HG03565 (cell line): ENCODE measurements around the gene NOP16.

Experiments used
- ATAC-seq: cut with Tn5 transposase; IDR thresholded peaks from one replicate; pipeline ENCODE4 v1.9.1; 2021; ENCODE audit warnings: mild to moderate bottlenecking, moderate library complexity; ENCODE audit not compliant: unreplicated experiment

Gene NOP16, protein sequence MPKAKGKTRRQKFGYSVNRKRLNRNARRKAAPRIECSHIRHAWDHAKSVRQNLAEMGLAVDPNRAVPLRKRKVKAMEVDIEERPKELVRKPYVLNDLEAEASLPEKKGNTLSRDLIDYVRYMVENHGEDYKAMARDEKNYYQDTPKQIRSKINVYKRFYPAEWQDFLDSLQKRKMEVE

DNA sequence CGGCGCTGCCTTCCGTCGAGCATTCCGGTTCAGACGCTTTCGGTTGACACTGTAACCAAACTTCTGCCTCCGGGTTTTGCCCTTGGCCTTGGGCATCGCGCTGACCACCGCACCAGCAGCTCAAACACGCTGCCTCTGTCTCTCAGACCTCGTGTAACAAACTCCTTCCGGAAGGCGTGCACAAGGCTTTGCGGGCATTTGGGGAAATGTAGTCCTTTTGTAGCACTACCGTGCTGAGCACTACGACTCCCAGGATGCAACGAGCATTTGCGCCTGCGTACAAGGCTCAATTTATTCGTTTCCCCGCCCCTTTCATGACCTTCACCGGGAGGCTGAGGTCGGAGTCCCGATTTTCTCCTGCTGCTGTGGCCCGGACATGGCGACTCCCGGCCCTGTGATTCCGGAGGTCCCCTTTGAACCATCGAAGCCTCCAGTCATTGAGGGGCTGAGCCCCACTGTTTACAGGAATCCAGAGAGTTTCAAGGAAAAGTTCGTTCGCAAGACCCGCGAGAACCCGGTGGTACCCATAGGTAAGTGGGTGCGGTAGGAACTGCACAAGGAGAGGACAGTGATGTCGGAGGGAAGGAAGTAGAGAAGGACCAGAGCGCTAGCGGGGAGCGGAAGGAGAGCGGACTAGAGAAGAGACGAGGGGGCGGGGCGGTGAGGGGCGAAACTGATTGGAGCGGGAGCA lies at the start of gene NOP16, which contains the start of gene HIGD2A:
Gene NOP16 (minus strand): TSS at position 155 of the 691 bp plus-strand sequence. CDS start 59 bp downstream, at position 96.
Gene HIGD2A (plus strand): TSS at position 308 of the 691 bp plus-strand sequence. CDS start 69 bp downstream, at position 377.
- ATAC-seq: peak; percentile 78

DNA sequence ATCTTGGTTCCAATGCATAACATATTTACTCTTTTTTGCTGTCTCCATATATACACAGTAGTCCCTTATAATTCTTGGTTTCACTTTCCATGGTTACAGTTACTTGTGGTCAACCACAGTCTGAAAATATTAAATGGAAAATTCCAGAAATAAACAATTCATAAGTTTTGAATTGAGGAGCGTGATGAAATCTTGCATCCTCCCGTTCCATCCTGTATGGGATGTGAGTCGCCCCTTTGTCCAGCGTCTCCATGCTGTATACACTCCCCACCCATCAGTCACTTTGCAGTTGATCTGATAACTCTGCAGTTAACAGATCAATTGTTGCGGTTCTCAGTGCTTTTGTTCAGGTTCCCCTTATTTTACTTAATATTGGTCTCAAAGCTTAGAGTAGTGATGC lies 48.3 kb upstream of the NOP16 start:
- no peak for ATAC-seq

DNA sequence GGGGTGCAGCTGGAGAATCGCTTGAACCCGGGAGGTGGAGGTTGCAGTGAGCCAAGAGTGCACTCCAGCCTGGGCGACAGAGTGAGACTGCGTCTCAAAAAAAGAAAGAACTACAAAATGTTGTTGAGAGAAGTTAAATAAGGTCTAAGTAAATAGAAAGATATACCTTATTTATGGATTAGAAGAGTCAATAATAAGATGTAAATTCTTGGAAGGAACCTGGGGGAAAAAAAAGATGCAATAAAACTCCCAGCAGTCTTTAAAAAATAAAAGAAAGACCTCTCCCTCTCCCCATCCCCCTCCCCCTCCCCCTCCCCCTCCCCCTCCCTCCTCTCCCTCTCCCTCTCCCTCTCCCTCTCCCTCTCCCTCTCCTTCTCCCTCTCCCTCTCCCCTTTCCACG lies 44.3 kb upstream of the NOP16 start:
- no peak for ATAC-seq

- ATAC-seq: no peak
Observed at GRCh38 chr5:176429972-176430371, 41.6 kb upstream of the NOP16 start.

- no peak for ATAC-seq
Observed at GRCh38 chr5:176427971-176428370, 39.6 kb upstream of the NOP16 start.

- ATAC-seq: no peak
Observed at GRCh38 chr5:176426876-176427275, 38.5 kb upstream of the NOP16 start.

- ATAC-seq: no peak
Observed at GRCh38 chr5:176425791-176426190, 37.4 kb upstream of the NOP16 start.

DNA sequence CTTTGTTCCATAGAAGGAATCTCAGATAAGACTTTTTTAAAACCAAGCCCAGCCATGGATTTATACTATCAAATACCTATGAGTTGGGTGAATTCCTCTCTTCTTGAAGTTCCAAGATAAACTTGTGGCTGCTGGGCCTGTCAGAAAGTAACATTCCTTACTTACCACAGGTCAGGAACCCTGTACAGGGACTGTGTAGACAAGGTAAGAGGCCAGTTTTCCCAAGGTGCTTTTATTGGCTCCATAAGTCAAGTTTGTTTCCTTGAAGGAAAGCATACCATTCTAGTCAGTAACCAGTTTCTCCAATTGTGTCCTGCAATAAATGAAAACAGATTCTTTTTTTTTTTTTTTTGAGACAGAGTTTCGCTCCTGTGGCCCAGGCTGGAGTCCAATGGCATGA lies 36.7 kb upstream of the NOP16 start:
- ATAC-seq: no peak

DNA sequence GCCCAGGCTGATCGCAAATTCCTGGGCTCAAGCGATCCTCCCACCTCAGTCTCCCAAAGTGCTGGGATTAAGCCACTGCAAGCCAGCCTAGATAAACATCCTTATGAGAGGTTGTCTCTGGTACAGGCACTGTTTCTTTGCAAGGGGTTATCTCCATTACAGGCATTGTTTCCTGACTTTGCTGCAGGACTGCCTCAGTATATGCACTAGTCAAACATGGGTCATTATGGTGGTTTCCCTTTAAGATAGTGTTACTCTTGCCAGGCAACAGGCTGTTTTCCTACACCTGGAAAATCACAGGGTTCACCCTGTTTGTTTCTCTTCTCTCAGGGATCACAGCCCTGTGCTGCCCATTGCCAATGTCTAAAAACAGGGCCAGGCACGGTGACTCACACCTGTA lies 35.8 kb upstream of the NOP16 start:
- ATAC-seq: no peak

- no peak for ATAC-seq
Observed at GRCh38 chr5:176420972-176421544, 32.7 kb upstream of the NOP16 start.

- ATAC-seq: no peak
Observed at GRCh38 chr5:176420086-176420485, 31.7 kb upstream of the NOP16 start.

- no peak for ATAC-seq
Observed at GRCh38 chr5:176418251-176418650, 29.9 kb upstream of the NOP16 start.

DNA sequence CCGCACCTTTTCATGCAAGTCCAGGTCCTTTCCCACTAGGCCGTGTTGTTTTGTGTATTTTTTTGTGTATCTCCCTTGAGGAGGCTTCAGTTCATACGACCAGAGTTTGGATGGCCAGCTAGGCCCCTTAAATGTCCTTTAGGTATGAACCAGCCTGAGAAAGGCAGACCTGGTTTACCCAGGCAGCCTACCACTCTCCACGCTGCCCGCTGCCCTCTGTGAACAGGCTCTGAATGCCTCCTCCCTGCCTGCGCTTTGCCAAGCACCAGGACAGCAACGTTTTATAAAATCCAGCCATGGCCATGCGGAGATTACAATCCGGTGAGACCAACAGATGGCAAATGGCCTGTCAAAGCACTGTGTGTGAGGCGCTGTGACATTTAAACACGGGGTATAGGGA lies 28.6 kb upstream of the NOP16 start:
- no peak for ATAC-seq

DNA sequence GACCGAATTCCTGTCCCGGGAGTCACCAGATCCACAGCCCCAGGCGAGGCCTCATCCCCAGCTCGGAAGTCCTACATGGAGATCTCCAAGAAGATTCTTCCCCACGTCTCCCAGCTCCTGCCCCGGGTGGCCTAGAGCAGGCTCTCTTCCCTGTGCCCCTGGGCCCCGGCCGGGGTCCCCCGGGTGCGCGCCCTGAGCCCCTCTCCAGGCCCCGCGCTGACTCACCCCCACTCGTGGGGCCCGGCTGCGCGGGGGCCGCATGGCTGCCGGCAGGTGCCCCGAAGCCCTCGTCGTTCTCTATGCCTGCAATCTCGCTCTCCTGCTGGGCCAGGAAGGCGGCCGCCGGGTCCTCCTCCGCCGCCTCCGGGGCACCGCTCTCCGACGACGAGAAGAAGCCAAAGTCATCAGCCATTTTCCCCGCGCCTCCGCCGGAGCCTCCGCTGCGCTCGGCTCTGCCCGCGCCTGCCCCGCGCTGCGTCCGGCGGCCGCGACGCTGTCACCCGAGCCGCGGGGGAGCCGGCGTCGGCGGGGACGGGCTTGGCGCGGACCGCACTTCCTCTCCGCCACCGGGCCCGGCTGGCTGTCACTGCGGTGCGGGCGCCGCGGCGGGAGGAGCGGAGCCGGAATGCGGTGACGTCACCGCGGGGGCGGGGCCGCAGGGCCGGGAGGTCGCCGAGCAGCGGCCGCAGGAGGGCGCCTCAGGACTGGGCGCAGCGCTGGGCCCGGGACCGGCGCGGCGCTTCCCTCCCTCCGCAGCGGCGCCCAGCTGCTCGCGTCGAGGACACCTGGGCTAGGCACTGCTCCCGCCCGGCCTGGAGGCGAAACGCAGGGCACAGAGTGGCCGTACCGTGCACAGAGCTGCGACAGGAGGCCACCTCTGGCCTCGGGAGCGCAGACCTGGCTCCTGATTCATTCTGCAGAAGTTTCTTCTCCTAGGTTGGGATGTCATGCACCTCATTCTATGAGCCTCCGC lies 27.8 kb upstream of the NOP16 start, which contains the start of gene CLTB:
Gene CLTB (minus strand): TSS at position 588 of the 973 bp plus-strand sequence. CDS start 176 bp downstream, at position 412.
- ATAC-seq: peak; percentile 81

DNA sequence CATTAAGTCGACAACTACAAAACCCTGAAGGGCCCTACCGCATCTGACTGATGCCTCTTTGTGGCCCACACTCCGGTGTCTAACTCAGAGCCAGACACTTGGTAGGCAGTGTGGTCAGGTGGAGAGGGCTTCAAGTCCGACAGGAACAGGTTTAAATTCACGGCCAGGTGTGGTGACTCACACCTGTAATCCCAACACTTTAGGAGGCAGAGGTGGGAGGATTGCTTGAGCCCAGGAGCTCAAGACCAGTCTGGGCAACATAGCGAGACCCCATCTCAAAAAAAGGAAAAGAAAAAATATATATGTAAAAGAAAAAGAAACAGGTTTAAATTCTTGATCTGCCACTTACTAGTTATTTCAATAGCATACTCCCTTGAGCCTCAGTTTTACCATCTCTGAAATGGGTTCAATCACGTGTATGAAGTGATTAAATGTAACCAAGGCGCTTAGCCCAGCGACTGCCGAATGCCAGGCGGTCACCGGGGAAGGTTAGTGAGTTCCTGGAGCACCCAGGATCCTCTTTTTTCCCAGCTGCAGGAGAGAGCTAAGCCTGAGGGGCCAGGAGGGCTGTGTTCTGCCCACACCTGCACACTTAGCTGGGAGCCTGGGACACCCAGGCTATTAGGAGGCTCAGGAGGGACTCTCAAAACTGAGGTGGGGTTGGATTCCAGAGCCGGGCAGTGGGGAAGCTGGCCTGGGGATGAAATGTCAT lies 27.0 kb upstream of the NOP16 start:
- no peak for ATAC-seq

DNA sequence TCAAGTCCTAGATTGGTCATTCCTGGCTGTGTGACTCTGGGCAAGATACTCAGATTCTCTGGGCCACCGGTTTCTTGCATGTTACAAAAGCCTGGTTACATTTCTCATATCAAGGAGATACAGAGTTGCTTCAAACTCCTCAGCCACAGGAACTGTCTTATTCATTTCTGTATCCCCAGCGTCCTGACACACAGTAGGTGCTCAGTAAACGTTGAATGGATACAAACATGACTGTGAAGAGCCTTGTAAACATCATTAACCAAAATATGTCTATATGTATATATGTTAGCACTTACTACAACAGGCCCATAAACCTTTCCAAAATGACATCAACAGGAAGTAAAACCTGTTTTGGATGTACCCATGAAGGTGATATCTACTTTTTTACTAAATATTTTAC lies 26.3 kb upstream of the NOP16 start:
- no peak for ATAC-seq

GRCh38 chr5:176413709-176414191 lies 25.4 kb upstream of the NOP16 start:
- no peak for ATAC-seq

DNA sequence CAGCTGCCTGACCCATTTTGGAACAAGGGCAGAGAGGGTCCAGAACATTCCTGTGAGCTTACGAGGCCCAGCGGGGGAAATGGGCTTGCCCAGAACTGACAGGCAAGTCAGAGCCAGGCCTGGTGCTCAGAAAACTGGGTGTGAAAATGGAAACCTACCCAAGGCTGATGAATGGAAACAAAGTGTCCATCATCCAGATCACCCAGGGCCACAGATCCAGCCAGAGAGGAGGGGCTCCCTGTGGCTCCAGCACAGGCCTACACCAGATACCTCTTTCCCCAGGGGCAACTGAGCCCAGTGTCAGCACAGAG lies 24.8 kb upstream of the NOP16 start:
- no peak for ATAC-seq

- ATAC-seq: no peak
Observed at GRCh38 chr5:176412517-176413254, 24.3 kb upstream of the NOP16 start.
